ENCODE results near the gene SPARCL1.
"Not testable (repeated sequence)": the region's sequence is repeated elsewhere in the genome, so short reads cannot be mapped to it uniquely, and the experiment has no call there.

SPARCL1 gene

GRCh38 chr4:87433342-87433741, 95.8 kb downstream of the SPARCL1 start:
- peak in 1 of 3 experiments; percentile 42 for DNase-seq

GRCh38 chr4:87430038-87430437, 99.1 kb downstream of the SPARCL1 start:
- no peak for DNase-seq

- no peak for DNase-seq
These were observed 100.2 kb downstream of the SPARCL1 start for GRCh38 chr4:87428979-87429378.

GRCh38 chr4:87427518-87427868, 101.7 kb downstream of the SPARCL1 start:
- DNase-seq, result no peak

- no peak for DNase-seq
These were observed 102.2 kb downstream of the SPARCL1 start for GRCh38 chr4:87426865-87427517.

GRCh38 chr4:87425711-87426110, 103.5 kb downstream of the SPARCL1 start:
- no peak for DNase-seq

- DNase-seq, result not testable (repeated sequence)
These were observed 105.1 kb downstream of the SPARCL1 start for GRCh38 chr4:87424099-87424543.

Measured in NCI-H1417 (cell line).